ENCODE data around the gene FDPS.

DNA sequence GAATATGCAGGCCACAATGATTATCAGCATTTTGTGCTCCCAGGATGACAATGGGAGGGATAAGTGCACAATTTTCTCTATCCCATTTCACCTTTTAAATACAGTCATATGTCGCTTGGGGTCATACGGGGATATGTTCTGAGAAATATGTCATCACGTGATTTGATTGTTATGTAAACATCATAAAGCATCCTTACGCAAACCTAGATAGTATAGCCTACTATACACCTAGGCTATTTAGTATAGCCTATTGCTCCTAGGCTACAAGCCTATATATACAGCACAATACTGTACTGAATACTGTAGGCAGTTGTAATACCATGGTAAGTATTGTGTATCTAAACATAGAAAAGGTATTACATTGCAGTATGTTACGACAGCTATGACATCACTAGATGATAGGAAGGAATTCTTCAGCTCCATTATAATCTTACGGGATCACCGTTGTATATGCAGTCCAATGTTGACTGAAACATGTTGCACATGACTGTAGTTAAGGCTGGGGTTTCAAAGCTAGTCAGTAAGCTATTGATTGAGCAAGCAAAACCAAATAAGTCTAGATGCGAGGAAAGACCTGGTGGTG is 30.9 kb downstream of the FDPS start:
- TF ChIP-seq, protein P1, sequence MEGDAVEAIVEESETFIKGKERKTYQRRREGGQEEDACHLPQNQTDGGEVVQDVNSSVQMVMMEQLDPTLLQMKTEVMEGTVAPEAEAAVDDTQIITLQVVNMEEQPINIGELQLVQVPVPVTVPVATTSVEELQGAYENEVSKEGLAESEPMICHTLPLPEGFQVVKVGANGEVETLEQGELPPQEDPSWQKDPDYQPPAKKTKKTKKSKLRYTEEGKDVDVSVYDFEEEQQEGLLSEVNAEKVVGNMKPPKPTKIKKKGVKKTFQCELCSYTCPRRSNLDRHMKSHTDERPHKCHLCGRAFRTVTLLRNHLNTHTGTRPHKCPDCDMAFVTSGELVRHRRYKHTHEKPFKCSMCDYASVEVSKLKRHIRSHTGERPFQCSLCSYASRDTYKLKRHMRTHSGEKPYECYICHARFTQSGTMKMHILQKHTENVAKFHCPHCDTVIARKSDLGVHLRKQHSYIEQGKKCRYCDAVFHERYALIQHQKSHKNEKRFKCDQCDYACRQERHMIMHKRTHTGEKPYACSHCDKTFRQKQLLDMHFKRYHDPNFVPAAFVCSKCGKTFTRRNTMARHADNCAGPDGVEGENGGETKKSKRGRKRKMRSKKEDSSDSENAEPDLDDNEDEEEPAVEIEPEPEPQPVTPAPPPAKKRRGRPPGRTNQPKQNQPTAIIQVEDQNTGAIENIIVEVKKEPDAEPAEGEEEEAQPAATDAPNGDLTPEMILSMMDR (IDR thresholded peaks at IDR 0.05; ENCODE audit: low read depth, low read length, poor library complexity, severe bottlenecking) = no peak
- no peak for TF ChIP-seq EZH2phosphoT487 (IDR thresholded peaks at IDR 0.05; ENCODE audit: borderline replicate concordance, low read length)
